WTC11 (cell line): ENCODE results near the gene NLGN1. TPM values are rescaled to one million over a fixed set of nuclear protein-coding genes. Genes with fewer than 3 reads are reported as not detected.

Experiments
- ATAC-seq: fragments of 200-7000 bp; cut with Tn5 transposase; 2 replicates; pipeline ENCODE4 v1.10.0; 2021; ENCODE audit warnings: mild to moderate bottlenecking, moderate library complexity
- CTCF ChIA-PET: fragments of 300-600 bp; sonication (Branson Sonifier 250); formaldehyde crosslinking; loops from one replicate; lab custom pipeline; 2021; ENCODE audit warnings: antibody characterized with exemption; lab: Charles Lee
- POLR2A ChIA-PET: fragments of 350-600 bp; sonication (Branson Sonifier 250); formaldehyde crosslinking; loops from one replicate; lab custom pipeline; 2021; ENCODE audit warnings: antibody characterized with exemption; lab: Charles Lee
- DNase-seq: peaks from one replicate; pipeline ENCODE4 v3.0.0; 2021; ENCODE audit warnings: low spot score
- H3K27ac Mint-ChIP-seq: 2 replicates; pipeline ENCODE4 v1.8.0; 2021; ENCODE audit warnings: mixed read lengths
- H3K27me3 Mint-ChIP-seq: 2 replicates; pipeline ENCODE4 v1.8.0; 2021; ENCODE audit warnings: low read depth, mild to moderate bottlenecking, moderate library complexity, mixed read lengths
- H3K36me3 Mint-ChIP-seq: 2 replicates; pipeline ENCODE4 v1.8.0; 2021; ENCODE audit warnings: mixed read lengths
- H3K4me1 Mint-ChIP-seq: 2 replicates; pipeline ENCODE4 v1.8.0; 2022; ENCODE audit warnings: mixed read lengths
- H3K4me3 Mint-ChIP-seq: 2 replicates; pipeline ENCODE4 v1.8.0; 2021; ENCODE audit warnings: mild to moderate bottlenecking, moderate library complexity, mixed read lengths
- H3K9me3 Mint-ChIP-seq: 2 replicates; pipeline ENCODE4 v1.8.0; 2021; ENCODE audit warnings: mixed read lengths
- ATF1 ChIP-seq: sonication (generic); formaldehyde crosslinking; IDR thresholded peaks from 2 replicates; pipeline ENCODE4 v1.8.1; 2023; ENCODE audit warnings: mild to moderate bottlenecking, moderate library complexity, missing genetic modification reagents
- ATF2 ChIP-seq: sonication (generic); formaldehyde crosslinking; IDR thresholded peaks from 2 replicates; pipeline ENCODE4 v1.8.1; 2022; ENCODE audit warnings: low read depth, missing genetic modification reagents, borderline replicate concordance
- CBFB ChIP-seq: sonication (generic); formaldehyde crosslinking; IDR thresholded peaks from 2 replicates; pipeline ENCODE4 v1.8.1; 2022; ENCODE audit warnings: mild to moderate bottlenecking, low read depth, missing genetic modification reagents
- CTCF ChIP-seq: fragments of 200-600 bp; IDR thresholded peaks from 2 replicates; pipeline ENCODE4 v1.8.0; 2022; ENCODE audit warnings: antibody characterized with exemption
- E2F1 ChIP-seq: sonication (generic); formaldehyde crosslinking; IDR thresholded peaks from 2 replicates; pipeline ENCODE4 v1.8.0; 2022; ENCODE audit warnings: mild to moderate bottlenecking, missing genetic modification reagents
- ELF4 ChIP-seq: sonication (generic); formaldehyde crosslinking; IDR thresholded peaks from 2 replicates; pipeline ENCODE4 v1.8.1; 2022; ENCODE audit warnings: low read depth, mild to moderate bottlenecking, moderate library complexity, missing genetic modification reagents
- FOXK1 ChIP-seq: sonication (generic); formaldehyde crosslinking; IDR thresholded peaks from 2 replicates; pipeline ENCODE4 v1.8.0; 2022; ENCODE audit warnings: mild to moderate bottlenecking, moderate library complexity, missing genetic modification reagents
- GRHL2 ChIP-seq: fragments of 250-450 bp; sonication (Bioruptor Pico); IDR thresholded peaks from 2 replicates; pipeline ENCODE4 v1.8.0; 2022; ENCODE audit warnings: mild to moderate bottlenecking, moderate library complexity; ENCODE audit not compliant: insufficient replicate concordance, severe bottlenecking
- HMGXB4 ChIP-seq: sonication (generic); formaldehyde crosslinking; IDR thresholded peaks from 2 replicates; pipeline ENCODE4 v1.8.1; 2023; ENCODE audit warnings: mild to moderate bottlenecking, moderate library complexity, missing genetic modification reagents
- IRF1 ChIP-seq: sonication (generic); formaldehyde crosslinking; IDR thresholded peaks from 2 replicates; pipeline ENCODE4 v1.8.0; 2023; ENCODE audit warnings: missing genetic modification reagents
- MLX ChIP-seq: sonication (generic); formaldehyde crosslinking; IDR thresholded peaks from 2 replicates; pipeline ENCODE4 v1.8.1; 2023; ENCODE audit warnings: mild to moderate bottlenecking, missing genetic modification reagents, moderate library complexity
- NFATC4 ChIP-seq: fragments of 250-450 bp; sonication (Bioruptor Pico); IDR thresholded peaks from 2 replicates; pipeline ENCODE4 v1.9.0; 2021; ENCODE audit warnings: mild to moderate bottlenecking
- NFE2L1 ChIP-seq: sonication (generic); formaldehyde crosslinking; IDR thresholded peaks from 2 replicates; pipeline ENCODE4 v1.8.1; 2023; ENCODE audit warnings: missing genetic modification reagents
- NFYB ChIP-seq: sonication (generic); formaldehyde crosslinking; conservative IDR thresholded peaks from 2 replicates; pipeline ENCODE4 v1.8.0; 2022; ENCODE audit warnings: low read depth, missing genetic modification reagents
- NR2C2 ChIP-seq: sonication (generic); formaldehyde crosslinking; IDR thresholded peaks from 2 replicates; pipeline ENCODE4 v1.8.0; 2022; ENCODE audit warnings: mild to moderate bottlenecking, missing genetic modification reagents
- PRDM15 ChIP-seq: sonication (generic); formaldehyde crosslinking; IDR thresholded peaks from 2 replicates; pipeline ENCODE4 v1.8.0; 2022; ENCODE audit warnings: missing genetic modification reagents
- PRRX2 ChIP-seq: fragments of 250-450 bp; sonication (Bioruptor Pico); IDR thresholded peaks from 2 replicates; pipeline ENCODE4 v1.8.0; 2021; ENCODE audit warnings: mild to moderate bottlenecking
- ZBTB21 ChIP-seq: sonication (generic); formaldehyde crosslinking; IDR thresholded peaks from 2 replicates; pipeline ENCODE4 v1.8.1; 2023; ENCODE audit warnings: mild to moderate bottlenecking, missing genetic modification reagents, borderline replicate concordance
- ZNF232 ChIP-seq: sonication (generic); formaldehyde crosslinking; IDR thresholded peaks from 2 replicates; pipeline ENCODE4 v1.8.0; 2022; ENCODE audit warnings: mild to moderate bottlenecking, missing genetic modification reagents
- ZNF317 ChIP-seq: sonication (generic); formaldehyde crosslinking; IDR thresholded peaks from 2 replicates; pipeline ENCODE4 v1.8.1; 2023; ENCODE audit warnings: low read depth, mild to moderate bottlenecking, moderate library complexity, missing genetic modification reagents, borderline replicate concordance
- ZNF425 ChIP-seq: fragments of 250-450 bp; sonication (Bioruptor Pico); conservative IDR thresholded peaks from 2 replicates; pipeline ENCODE4 v1.9.0; 2021; ENCODE audit warnings: mild to moderate bottlenecking
- total RNA-seq: library from RNA; stranded (reverse); gene quantifications from 3 replicates; pipeline ENCODE4 v1.2.3, GENCODE V29; 2021

Gene NLGN1
- total RNA-seq, 1 experiment from 2014 or later: 12.4 TPM

GRCh38 chr3:174321548-174321947 is 924.0 kb downstream of the NLGN1 start:
- no peak for DNase-seq
- no peak overlapping the region for H3K4me3 Mint-ChIP-seq
- TF ChIP-seq IRF1 (CRISPR knock-in tag): no peak
- no peak for TF ChIP-seq ZNF317 (CRISPR knock-in tag)
- no peak for TF ChIP-seq MLX (CRISPR knock-in tag)
- no peak for TF ChIP-seq CTCF
- TF ChIP-seq NFATC4 (CRISPR knock-in tag): no peak
- TF ChIP-seq NFYB (CRISPR knock-in tag): no peak
- no peak for TF ChIP-seq ZNF232 (CRISPR knock-in tag)
- no peak for TF ChIP-seq PRDM15 (CRISPR knock-in tag)
- TF ChIP-seq ZNF425 (CRISPR knock-in tag): no peak
- TF ChIP-seq, all 79 proteins: peak for 0
- ATAC-seq: no peak
- POLR2A ChIA-PET: interaction anchor here (0.6 kb wide), 1 partner anchor 534 kb away, joined by 3 read pairs; no protein-coding TSS in a partner anchor
- no peak overlapping the region for H3K27ac Mint-ChIP-seq
- H3K36me3 Mint-ChIP-seq: peaks cover 19% of the 10 kb centered on the region
- no peaks in the 10 kb centered on the region; the same call in 1 of the 2 replicates for H3K27me3 Mint-ChIP-seq
- peaks cover 40% of the 10 kb centered on the region for H3K4me1 Mint-ChIP-seq
- CTCF ChIA-PET: no interaction called here
- H3K9me3 Mint-ChIP-seq: peaks cover 22% of the 10 kb centered on the region

- H3K36me3 Mint-ChIP-seq: peaks cover 19% of the 10 kb centered on the region
- ChIA-PET CTCF (no interaction called here), POLR2A (no interaction called here)
- peaks cover 22% of the 10 kb centered on the region for H3K9me3 Mint-ChIP-seq
- H3K27me3 Mint-ChIP-seq: no peaks in the 10 kb centered on the region; the same call in 1 of the 2 replicates
- H3K27ac Mint-ChIP-seq: no peak overlapping the region
- no peak overlapping the region for H3K4me3 Mint-ChIP-seq
- DNase-seq: no peak
- peaks cover 45% of the 10 kb centered on the region for H3K4me1 Mint-ChIP-seq
- no peak for ATAC-seq
- TF ChIP-seq E2F1 (CRISPR knock-in tag) (no peak), ZBTB21 (CRISPR knock-in tag) (no peak), CBFB (CRISPR knock-in tag) (no peak), HMGXB4 (no peak), MLX (CRISPR knock-in tag) (no peak), GRHL2 (CRISPR knock-in tag) (no peak), PRRX2 (CRISPR knock-in tag) (no peak), NR2C2 (CRISPR knock-in tag) (no peak), NFE2L1 (CRISPR knock-in tag) (no peak), ELF4 (no peak), FOXK1 (no peak), ATF2 (CRISPR knock-in tag) (no peak), ATF1 (CRISPR knock-in tag) (no peak)
These were observed 925.2 kb downstream of the NLGN1 start for GRCh38 chr3:174322789-174323188.
